PC-3 (cell line): ENCODE results near the gene ORC6.

Experiments
- CTCF ChIP-seq: fragments of 300-600 bp; sonication (generic); conservative IDR thresholded peaks from 2 replicates; pipeline ENCODE4 v1.5.1; 2017; ENCODE audit warnings: antibody characterized with exemption, low read depth, mild to moderate bottlenecking, low read length
- EZH2 ChIP-seq: fragments of 300-600 bp; sonication (generic); IDR thresholded peaks from one replicate; pipeline ENCODE4 v1.6.1; 2017; ENCODE audit warnings: antibody characterized with exemption, mild to moderate bottlenecking, low read length; ENCODE audit not compliant: unreplicated experiment
- EZH2phosphoT487 ChIP-seq: fragments of 300-600 bp; sonication (generic); IDR thresholded peaks from 2 replicates; pipeline ENCODE4 v1.6.1; 2018; ENCODE audit warnings: mild to moderate bottlenecking, antibody characterized with exemption, low read length, borderline replicate concordance

- no peak for TF ChIP-seq CTCF
- no peak for TF ChIP-seq EZH2
- TF ChIP-seq EZH2phosphoT487: no peak
Measured at GRCh38 chr16:46693598-46693997, 4.1 kb downstream of the ORC6 start.
